GM21717 (cell line): Measurements from ENCODE around the gene LMF1.

ENCODE experiments used
- ATAC-seq: cut with Tn5 transposase; IDR thresholded peaks from one replicate; pipeline ENCODE4 v1.9.1; 2021; ENCODE audit warnings: mild to moderate bottlenecking, moderate library complexity; ENCODE audit not compliant: unreplicated experiment

LMF1 gene

GRCh38 chr16:853981-854807 lies 116.6 kb downstream of the LMF1 start:
- no peak for ATAC-seq

DNA sequence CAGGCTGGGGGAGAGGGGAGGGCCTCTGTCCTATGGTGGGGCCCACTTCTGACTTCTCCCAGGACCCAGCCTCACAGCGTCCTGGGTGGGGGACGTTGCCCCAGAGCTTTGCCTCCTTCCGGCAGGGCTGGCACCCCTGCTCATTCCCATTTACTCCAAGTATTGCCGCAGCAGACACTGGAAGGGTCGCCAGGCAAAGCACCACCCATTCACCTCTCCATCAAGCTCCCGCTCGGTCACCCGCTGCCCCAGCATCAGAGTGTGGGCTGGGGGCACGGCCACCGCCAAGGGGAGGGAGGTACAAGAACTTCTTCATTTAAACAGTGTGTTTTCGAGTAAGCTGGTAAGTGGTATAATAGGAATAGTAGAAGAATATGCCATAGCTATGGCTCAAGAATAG lies 117.5 kb downstream of the LMF1 start:
- no peak for ATAC-seq

GRCh38 chr16:852451-853185 lies 118.2 kb downstream of the LMF1 start:
- no peak for ATAC-seq

DNA sequence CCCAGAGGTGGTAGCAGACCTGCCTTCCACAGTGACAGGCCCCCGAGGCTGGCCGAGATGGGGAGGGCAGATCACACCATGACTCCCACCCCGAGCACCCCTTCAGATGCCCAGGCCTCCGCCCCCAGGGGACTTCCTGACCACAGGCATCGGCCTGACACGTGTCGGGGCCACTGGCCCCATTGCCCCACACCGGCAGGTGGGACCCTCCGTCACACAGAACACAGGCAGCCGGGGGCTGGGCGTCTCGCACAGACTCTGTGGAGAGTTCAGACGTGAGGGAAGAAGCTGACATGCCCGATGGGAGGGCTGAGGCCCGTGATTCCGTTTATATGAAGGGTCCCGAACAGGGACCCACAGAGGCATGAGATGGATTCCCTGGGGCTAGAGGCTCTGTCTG lies 118.9 kb downstream of the LMF1 start:
- no peak for ATAC-seq

GRCh38 chr16:851209-851810 lies 119.5 kb downstream of the LMF1 start:
- no peak for ATAC-seq

GRCh38 chr16:850668-851067 lies 120.1 kb downstream of the LMF1 start:
- ATAC-seq, result no peak

DNA sequence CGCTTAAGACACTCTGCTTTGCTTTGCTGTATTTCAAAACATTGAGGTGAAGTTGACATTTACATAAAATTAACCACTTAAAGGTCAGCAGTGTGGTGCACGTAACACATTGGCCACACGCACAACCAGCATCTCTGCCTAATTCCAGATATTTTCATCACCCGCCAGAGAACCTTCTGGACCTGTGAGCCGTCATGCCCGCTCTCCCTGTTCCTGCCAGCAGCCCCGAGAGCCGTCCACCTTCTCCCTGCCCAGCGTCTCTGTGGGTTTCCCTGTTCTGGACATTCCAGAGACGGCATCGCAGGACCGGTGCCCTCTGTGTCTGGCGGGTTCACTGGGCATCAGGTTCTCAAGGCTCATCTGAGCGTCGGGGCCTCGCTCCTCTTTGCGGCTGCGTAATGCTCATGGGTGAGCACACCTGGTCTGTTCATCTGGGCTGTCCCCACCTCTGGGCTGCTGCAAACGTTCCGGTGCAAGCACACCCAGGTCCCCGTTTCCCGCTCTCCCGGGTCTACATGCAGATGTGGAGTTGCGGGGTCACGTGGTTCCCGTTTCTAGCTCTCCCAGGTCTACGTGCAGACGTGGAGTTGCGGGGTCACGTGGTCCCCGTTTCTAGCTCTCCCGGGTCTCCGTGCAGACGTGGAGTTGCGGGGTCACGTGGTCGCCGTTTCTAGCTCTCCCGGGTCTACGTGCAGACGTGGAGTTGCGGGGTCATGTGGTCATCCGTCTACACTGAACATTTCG lies 122.1 kb downstream of the LMF1 start:
- ATAC-seq, result no peak

DNA sequence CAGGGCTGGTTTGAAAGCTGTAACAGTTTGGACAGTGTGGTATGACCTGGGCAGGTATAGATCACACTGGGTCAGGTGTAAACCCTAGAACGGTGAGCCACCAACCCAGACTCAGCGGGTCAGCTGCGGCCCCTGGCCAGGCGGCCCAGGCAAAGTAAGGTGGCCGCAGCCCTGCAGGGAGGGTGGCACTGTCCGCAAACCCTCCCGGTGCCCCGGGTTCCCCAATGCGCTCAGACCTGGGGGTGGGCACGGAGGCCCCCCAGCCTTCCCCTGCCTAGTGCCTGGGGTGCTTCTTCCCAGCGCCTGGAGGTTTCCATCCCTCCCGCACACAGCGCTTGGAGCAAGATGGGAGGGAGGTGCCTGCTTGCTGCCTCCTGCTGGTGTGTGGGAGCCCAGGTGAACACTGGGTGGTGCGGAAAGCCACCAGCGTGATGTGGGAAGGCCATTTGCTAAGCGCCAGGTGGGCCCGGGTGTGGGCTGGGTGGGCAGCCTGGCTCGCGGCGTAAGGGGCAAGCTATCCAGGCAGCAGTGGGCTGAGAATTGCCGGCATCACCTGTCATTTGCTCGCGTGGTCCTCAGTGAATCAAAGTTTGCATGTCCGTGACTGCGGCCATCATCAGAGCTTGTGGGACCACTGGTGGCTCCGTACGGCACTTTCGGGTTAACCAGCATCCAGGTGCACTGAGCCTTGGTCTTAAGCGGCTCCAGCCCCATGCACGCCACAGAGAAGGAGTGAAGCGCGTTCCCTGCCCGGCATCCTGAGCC lies 122.9 kb downstream of the LMF1 start:
- no peak for ATAC-seq

GRCh38 chr16:847151-847550 lies 123.6 kb downstream of the LMF1 start:
- ATAC-seq, result no peak

DNA sequence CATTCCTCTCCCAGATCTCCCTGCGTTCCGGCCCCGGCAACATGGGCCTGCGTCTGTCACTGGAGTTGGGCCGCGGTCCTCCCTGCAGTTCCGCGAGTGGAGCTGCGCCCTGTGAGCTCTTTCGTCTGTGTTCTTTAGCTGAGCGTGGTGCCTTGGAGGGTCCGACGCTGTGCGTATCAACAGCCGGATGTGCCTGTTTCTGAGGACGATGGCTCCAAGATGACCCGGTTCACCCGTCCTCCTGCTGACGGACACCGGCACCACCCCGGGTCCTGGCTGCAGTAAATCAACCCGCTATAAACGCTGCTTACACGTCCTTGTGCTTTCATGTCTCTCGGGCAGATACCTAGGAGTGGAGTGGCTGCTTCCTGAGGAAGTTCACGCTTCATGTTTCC lies 125.4 kb downstream of the LMF1 start:
- no peak for ATAC-seq

DNA sequence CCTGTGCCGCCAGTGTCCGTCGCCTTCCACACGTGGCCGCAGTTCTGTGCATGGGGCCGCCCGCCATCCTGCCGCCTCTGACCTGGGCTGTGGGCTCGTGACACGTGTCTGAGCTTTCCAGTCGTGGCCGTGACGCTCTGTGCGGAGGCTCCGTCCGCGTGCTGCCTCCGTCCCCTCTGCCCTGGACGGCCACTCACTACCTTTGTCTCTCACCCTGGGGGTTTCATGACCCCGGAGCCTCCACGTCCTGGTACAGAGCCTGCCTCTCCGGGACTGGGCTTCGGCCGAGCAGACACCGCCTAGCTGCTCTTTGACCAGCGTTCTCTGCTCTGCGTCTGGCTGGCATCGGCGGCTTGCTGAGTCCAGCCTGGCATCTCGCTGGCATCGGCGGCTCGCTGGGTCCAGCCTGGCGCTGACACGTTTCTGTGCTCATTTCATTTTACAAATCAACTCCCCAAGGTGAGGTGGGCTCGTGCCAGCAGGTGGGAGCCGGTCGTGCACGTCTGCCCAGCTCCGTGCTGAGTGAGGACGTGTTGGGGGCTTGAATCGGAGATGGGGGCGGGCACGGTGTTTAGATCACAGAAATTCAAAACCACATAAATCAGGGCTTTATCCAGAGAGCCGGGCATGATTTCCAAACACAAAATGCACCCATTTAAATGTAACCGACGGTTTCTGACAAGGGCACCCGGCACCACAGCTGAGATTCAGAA lies 126.0 kb downstream of the LMF1 start:
- no peak for ATAC-seq

- ATAC-seq, result no peak
Observed at GRCh38 chr16:843771-844170, 127.0 kb downstream of the LMF1 start.

DNA sequence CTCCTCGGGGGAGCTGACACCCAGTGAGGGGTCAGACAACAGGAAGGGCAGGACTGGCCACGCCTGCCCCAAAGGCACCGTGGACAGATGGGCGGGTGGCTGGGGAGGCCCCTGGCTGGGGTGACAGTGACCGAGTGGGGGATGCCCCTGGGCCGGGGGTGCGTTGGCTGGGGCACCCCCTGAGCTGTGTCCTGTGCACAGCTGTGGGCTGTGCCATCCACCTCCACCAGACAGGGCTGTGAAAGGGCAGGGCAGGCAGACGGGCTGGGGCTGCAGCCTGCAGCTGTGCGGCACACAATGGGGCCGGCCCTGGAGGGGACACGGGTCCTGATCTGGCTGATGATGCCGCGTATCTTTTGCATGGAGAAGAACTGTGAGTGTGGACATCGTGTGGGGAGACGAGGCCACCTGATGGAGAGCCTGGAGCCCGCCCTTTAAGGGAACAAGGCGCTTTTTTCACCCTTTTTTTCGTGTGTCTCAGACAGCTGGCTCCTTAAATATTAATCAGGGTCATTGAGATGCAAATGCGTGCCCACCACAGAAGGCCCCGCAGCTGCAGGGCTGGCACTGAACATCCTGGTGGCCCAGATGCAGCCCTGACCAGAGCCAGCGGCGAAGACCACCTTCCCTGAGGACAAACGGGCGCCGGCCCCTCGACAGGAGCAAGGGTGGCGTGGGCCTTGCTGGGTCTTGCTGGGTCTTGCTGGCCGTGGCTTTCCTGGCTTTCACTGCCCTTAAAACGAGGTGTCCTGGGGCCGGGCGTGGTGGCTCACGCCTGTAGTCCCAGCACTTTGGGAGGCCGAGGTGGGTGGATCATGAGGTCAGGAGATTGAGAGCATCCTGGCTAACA lies 127.8 kb downstream of the LMF1 start:
- ATAC-seq, result no peak

- no peak for ATAC-seq
Observed at GRCh38 chr16:842061-842476, 128.7 kb downstream of the LMF1 start.

- no peak for ATAC-seq
Observed at GRCh38 chr16:841455-842060, 129.2 kb downstream of the LMF1 start.

DNA sequence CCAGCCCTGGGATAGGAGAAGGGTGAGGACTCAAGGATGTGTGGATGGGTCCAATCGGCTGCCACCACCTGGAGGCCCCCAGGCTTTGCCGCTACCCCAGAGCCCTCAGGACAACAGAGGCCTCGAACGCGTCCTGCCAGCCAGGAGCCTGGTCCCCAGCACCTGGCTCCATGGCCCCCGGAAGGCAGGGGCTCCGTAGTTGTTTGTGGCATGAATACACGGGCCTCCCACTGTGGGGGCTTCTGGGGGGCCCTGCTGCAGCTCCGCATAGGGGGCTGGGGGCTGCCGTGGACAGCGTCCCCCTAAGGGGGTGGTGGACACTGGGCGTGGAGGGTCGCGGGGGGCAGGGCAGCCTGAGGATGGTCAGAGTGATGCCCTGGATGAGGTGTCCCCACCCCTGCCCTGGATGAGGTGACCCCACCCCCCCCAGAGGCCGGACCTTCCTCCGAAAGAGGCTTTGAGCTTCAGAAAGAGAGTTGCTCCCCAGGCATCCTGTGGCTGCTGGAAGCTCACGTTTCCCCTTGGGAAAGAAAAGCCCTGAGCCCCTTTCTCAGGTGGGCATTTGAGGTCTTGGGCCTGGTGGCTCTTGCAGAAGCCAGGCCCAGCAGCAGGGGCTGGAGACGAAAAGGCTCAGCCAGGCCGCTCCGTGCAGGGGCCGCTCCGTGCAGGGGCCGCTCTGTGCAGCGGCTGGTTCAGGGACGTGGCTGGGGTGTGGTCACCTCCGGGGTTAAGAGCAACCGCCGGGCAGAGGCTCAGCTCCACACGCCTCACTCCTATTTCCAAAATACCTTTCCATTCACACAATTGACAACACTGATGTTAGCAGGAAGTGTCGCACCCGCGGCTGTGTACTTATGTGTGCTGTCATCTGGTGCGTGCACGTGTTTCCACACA lies 130.0 kb downstream of the LMF1 start:
- no peak for ATAC-seq

GRCh38 chr16:839643-840408 lies 131.0 kb downstream of the LMF1 start:
- ATAC-seq, result no peak
